Embryonic facial prominence (tissue), 1 donor: ENCODE data around the gene KRT82.
"Not testable (repeated sequence)": the region's sequence is repeated elsewhere in the genome, so short reads cannot be mapped to it uniquely, and the experiment has no call there.

Experiments used
- DNase-seq: peaks from one replicate; pipeline ENCODE4 v3.0.0-alpha.2; 2016; ENCODE audit errors: extremely low spot score

The KRT82 gene

GRCh38 chr12:52405922-52406385, at the start of gene KRT82:
Gene KRT82 (minus strand): TSS chr12:52406335. CDS start chr12:52406277, 58 bp downstream.
- DNase-seq, result no peak

GRCh38 chr12:52455821-52456220, 49.7 kb upstream of the KRT82 start:
- DNase-seq, result no peak

DNA sequence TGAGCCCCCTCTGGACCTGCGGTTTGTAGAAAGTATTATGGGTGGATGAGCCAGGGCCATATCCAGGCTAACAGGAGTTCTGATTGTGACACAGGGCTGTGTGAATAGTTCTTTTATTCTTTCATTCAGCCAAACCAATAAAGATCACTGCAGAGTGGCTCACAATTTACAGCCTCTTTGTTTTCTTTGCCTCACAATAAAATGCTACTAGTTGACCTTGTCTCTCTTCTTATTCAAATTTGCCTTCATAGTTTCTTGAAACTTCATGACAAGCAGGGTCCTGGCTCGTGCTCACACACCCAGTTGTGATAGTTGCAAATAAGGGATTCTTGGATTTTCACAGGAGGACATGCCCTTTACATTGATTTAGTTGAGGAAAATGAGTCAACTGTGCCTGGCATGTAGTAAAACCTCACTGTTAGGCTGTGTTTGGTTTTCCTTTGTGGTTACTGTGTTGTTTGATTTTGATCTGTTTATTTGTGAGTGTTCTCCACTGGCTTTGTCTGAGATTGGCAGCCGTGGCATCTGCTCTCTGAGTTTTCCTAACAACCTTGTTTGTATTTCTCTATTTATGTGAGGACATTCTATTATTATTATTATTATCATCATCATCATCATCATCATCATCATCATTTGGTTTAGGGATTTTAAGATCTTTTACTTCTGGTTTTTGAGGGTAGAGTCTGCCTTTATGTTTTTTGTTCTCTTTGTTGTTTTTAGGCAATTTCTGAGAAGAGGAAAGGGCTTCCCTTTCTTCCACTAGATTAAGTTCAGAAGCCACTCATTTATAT, 48.5 kb upstream of the KRT82 start:
- DNase-seq, result no peak

- DNase-seq, result no peak
Observed at GRCh38 chr12:52452101-52452500, 46.0 kb upstream of the KRT82 start, which contains the start of gene KRT6B. Gene KRT6B (minus strand): TSS chr12:52452146. CDS start chr12:52452078, 68 bp downstream.

GRCh38 chr12:52448228-52448627, 42.1 kb upstream of the KRT82 start:
- no peak for DNase-seq

GRCh38 chr12:52447196-52447595, 41.1 kb upstream of the KRT82 start:
- DNase-seq, result not testable (repeated sequence)

GRCh38 chr12:52446367-52447045, 40.4 kb upstream of the KRT82 start:
- DNase-seq, result no peak

DNA sequence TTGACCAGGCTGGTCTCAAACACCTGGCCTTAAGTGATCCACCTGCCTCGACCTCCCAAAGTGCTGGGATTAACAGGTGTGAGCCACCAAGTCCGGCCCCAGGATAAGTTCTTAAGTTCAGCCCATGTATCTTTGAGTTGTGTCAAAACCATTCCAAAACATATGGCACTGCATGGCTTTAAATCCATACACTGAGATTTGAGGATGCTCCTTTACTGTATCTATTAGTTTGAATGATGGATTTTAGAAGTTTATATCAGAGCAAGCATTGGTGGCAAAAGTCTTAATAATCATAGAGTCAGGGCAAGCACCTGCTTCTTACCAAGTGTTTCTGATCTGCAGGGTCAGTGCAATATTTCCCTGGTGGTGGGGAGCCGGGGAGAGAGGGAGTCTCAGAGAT, 39.7 kb upstream of the KRT82 start:
- no peak for DNase-seq

- DNase-seq, result no peak
Observed at GRCh38 chr12:52444647-52445595, 38.8 kb upstream of the KRT82 start.

DNA sequence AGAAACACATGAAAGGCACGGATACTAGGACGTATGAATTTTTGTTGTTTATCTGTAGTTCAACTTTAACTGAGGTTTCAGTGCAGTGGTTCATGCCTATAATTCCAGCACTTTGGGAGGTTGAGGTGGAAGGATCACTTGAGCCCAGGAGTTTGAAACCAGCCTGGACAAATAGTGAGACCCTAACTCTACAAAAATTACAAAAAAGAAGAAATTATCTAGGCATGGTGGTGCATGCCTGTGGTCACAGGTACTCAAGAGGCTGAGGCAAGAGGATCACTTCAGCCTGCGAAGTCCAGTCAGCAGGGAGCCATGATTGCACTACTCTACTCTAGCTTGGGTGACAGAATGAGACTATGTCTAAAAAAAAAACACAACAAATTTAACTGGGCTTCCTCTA, 37.8 kb upstream of the KRT82 start:
- DNase-seq, result no peak

DNA sequence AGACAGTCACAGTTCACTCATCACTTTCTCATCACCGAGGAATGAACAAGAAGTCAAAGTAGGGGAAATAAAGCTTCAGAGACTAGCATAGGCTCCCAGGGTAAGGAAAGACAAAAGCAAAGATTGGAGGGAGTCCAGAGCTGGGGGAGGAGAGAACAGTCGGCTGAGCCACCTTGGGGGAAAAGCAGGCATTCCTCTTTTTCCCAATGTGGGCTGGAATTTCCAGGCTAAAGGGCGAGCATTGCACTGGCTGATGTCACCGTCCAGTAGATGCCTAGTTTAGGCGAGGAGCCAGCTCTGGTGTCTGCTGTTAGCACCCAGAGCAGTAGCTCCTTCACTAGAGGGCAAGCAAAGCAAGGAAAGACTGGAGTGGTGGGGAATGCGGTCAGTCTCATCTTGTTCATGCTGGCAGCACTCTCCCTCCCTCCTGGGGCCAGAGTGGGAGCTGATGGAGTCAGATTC, 36.5 kb upstream of the KRT82 start:
- no peak for DNase-seq

DNA sequence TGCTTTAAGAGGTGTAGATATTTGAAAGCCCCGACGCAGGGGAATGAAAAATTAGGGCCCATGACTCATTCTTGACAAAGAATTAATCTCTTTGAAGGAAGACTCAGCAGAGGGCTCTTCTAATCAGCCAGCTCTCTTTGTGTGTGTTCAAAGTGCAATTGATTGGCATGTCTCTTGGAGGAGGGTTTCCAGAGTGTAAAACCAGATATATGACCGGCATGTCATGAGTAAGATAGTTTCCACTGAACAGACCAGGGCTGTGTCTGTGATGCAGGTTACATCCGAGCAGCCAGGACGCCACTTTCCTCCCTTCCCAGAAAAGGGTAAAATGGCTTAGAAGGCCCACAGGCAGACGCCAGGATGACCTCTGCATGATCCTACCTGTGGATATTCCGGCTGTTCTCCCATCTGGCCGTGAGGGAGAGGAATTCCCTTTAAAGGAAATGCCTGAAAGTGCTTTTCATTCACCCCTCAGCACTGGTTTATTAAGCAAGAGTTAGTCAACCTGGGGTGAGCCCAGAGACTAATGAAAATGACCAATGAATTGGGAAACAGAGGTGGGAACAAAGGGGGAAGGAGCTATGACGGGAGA, 35.3 kb upstream of the KRT82 start:
- DNase-seq, result no peak

DNA sequence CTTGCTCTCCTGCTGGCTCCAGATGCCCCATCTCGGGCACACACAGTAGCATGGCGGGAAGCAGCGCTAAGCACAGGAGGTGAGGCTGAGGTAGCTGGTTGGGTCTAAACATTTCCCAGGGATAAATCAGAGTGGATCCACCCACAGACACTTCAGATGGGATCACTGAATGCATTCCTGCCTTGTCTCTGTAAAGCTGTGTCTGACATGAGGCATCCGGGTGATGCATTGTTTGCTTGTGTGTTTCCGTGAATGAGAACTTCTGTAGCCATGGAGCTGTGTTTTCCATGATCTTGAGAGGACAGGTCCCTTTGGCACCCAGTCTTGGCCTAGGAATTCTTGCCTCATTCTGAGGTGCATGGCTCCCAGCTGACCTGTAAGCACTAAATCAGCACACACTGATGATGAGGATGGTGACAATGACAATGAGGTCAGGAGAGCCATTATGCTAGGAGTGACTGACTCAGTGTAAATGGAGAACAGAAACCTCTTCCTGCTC, 34.7 kb upstream of the KRT82 start:
- DNase-seq, result no peak

DNA sequence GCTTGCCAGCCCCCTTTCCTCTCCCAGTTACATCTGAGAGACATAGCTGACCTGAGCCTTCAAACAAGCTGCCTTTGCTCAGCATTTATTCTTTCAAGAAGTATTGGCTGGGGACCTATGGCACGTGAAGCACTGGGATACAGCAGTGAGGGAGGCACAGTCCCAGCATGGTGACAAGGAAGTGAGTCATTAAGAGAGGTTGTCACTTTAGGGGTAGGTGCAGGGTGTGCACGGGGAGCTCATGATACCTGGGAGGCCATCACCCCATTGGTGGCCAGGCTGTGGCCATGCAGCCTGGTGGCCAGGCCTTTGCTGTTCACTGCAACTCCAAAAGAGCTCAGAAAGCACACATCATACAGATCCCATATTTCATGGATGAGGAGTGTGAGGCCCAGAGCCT, 33.7 kb upstream of the KRT82 start:
- DNase-seq, result no peak

DNA sequence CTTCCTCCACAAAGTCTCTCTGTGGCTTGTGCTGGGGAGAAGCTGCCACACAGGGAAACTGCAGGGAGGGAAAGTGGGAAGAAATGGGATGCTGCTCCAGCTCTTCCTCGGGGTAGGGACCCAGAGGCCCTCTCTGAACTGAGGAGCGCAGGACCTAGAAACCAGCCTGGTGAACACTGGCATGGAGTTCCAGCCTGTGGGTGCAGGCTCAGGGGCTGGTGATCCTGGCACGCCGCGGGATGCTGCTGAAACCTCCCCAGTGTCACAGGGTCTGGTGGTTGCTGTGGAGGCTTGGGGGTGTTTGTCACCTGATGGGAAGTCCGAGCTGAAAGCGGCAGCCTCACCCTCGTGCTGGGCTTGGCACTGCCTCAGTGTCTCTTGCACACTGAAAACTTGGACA, 33.3 kb upstream of the KRT82 start:
- DNase-seq, result no peak

DNA sequence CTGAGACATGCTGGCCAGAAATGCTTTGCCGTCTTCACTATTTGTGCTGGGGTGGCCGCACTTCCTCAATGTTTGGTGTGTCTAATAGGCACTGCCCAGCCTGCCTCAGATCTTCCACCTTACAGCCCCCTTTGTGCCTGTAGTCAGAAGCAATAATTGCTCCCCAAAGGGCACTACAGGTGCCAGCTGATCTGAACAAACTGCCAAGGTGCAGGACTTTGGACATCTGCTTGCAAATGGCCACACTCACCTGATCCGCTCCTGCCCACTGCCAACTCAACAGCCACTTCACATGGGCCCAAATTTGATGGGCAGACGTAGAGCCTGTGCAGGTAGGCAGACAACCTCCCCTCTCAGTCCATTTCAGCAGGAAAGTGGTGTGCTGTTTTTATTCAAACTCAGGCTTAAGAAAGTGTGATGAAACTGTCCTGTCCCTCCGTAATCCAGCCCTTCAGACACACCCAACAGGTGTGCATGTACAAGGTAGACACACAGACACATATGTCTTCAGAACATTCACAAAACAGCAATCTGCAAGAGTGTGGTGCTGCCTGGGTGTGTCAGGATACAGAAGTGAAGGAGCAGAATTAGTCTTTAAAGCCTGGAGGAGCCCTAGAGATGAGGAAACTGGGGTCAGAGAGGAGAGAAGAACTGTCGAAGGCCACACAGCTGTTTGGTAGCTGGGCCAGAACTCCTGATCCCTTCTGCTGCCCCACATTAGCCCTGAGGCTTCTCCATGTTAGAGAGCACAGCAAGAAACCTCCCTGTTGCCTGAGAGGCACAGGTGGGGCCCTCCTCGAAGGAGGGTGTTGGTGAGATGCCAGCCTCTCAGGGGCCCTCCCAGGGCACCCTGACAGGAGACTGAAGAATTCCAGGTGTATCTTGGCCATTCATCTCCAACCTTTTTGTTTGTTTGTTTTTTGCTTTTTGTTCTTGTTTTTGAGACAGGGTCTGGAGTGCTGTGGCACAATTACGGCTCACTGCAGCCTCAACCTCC, 32.5 kb upstream of the KRT82 start:
- DNase-seq, result no peak

DNA sequence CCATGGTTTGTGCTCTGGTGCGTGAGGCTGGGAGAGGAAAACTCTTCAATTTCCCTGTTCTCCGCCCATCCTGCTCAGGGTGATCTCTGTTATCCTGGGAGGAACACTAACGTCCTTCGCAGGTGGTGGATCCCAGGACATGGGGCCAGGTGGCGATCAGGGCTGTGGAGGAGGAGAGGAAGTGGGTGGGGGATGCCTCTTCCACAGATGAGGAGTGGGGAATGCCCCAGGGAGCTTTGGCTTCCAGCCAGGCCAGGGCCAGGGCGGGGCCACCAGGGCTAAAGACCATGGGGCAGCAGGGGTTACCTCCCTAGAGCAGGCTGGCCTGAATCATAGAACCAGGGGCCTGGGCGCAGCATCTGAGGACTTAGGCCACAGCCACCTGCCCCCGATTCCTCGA, 31.4 kb upstream of the KRT82 start:
- DNase-seq, result no peak

GRCh38 chr12:52436828-52437474, 30.8 kb upstream of the KRT82 start:
- DNase-seq, result no peak

- no peak for DNase-seq
Observed at GRCh38 chr12:52436000-52436827, 30.1 kb upstream of the KRT82 start.
